Activated T-cell treated with anti-CD3 and anti-CD28 coated beads, Interleukin-2, amount 50 U/mL, for 1 hour (primary cell): ENCODE measurements around the gene KIR2DL1.
"Not testable (repeated sequence)": the region's sequence is repeated elsewhere in the genome, so short reads cannot be mapped to it uniquely, and the experiment has no call there.

Source experiments
- DNase-seq: peaks from one replicate; pipeline ENCODE4 v3.0.0-alpha.2; 2020

Gene KIR2DL1

DNA sequence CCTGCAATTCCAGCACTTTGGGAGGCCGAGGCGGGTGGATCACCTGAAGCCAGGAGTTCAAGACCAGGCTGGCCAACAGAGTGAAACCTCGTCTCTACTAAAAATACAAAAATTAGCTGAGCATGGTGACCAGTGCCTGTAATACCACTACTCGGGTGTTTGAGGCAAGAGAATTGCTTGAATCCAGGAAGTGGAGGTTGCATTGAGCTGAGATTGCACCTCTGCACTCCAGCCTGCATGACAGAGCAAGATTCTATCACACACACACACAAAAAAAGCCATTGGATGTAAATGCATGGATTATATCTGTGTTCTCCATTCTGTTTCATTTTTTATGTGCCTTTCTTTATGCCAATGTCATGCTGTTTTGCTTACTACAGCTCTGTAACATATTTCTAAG, 54.8 kb downstream of the KIR2DL1 start:
- DNase-seq: not testable (repeated sequence)

DNA sequence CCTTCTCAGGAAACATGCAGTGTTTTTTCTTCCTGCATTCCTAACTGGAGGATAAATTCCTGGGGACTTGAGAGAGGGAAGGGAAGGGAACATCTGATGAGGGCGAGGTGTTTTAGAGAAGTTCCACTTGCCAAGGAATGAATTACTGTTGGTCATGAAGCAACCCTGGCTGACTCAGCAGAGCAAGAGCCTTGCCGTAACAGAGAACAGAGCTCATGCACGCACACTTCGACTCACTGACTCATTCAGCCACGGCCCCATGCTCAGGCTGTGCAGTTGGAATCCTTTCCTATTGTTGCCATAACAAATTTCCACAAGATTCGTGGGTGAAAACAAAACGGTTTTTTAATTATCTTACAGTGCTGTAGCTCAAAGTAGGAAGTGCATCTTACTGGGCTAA, 55.7 kb downstream of the KIR2DL1 start:
- DNase-seq: not testable (repeated sequence)

DNA sequence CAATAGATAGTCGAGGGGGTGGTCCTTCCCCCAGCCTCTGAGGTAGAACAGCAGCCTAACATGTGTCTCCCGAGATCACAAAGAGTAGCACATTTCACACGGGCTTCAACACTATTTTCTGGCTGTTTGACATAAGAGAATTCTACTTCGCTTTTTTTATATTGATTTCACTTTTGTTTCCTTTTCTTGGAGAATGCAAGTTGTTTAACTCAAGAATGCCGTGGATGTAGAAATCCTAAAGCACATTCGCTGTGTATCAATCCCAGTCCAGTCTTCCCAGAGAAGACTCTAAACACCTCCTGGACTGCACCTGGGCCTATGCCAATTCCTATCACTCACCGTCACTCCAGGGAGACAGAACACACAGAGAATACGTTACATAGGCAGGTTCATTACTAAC, 58.5 kb downstream of the KIR2DL1 start:
- DNase-seq: not testable (repeated sequence)

DNA sequence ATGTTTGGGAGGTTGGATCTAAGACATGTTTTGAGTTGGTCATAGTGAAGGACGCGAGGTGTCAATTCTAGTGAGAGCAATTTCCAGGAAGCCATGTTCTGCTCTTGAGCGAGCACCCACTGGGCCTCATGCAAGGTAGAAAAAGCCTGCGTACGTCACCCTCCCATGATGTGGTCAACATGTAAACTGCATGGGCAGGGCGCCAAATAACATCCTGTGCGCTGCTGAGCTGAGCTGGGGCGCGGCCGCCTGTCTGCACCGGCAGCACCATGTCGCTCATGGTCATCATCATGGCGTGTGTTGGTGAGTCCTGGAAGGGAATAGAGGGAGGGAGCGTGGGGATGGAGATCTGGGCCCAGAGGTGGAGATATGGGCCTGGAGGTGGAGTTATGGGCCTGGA, 62.9 kb downstream of the KIR2DL1 start, which contains the start of gene KIR2DS4:
Gene KIR2DS4, plus strand, starts transcription at position 181 of the 400 bp plus-strand sequence.
- not testable (repeated sequence) for DNase-seq
